Measurements from ENCODE around the gene CNGB1.

The CNGB1 gene

DNA sequence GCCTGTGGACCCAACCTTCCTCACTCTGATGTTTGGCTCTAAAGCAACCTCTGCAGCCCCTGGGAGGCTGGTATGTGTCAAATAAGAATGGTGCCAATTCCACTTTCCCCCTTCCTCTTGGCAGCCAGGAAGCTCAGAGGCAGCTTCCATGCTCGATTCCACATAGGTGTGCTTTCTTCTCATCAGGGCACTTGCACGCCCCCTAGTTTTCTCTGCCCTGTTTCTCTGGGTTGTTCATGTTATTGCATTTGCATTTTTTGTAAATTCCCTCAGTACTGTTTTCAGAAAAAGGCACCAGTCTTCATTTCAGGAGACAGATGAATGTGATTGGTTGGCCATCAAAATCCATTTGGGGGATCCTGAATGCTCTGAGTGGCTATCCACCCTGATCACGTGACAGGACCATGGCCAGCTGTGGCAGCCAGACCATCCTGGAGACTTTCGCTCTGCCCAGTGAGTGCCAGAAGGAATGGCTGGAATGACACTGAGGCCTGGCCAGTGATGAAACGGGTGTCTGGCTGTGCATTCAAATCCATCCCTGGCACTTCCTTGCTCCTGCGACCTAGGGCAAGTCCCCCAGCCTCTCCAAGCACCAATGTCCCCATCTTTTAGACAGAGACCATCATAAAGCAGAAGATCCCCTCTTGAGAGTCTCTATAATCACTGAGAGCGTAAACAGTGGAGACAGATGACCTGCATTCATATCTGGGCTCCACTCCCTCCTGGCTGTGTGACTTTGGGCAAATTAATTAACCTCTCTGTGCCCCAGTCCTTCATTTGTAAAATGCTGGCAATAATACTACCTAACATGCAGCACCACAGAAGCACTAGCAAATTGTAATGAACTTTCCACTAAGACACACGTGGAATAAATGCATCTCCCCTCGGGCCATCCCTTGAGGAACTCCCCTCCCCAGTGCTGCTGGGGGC, 56.4 kb downstream of the CNGB1 start:
- Histone ChIP-seq H3K9me3 (ENCODE audit: control extremely low read depth in 1 of 5, control insufficient read depth in 4 of 5, insufficient read depth in 2 of 5, low read depth in 1 of 5, low read length in 4 of 5) (no peaks in the 10 kb centered on the region), H3K36me3 (ENCODE audit: control insufficient read depth in 4 of 4, insufficient read depth in 4 of 4, low read length in 3 of 4) (no peaks in the 10 kb centered on the region), H3K4me3 (ENCODE audit: control insufficient read depth in 1 of 7, extremely low read depth in 1 of 7, insufficient read depth in 4 of 7, low read depth in 2 of 7, low read length in 6 of 7) (no peak overlapping the region), H3K27me3 (replicated peaks in 2 of 5; ENCODE audit: control insufficient read depth in 4 of 5, insufficient read depth in 5 of 5, low read length in 4 of 5) (no peaks in the 10 kb centered on the region), H3K4me1 (ENCODE audit: control extremely low read depth in 1 of 4, control insufficient read depth in 4 of 4, insufficient read depth in 4 of 4, low read length in 3 of 4) (no peaks in the 10 kb centered on the region), H3K27ac (ENCODE audit: insufficient read depth in 1 of 2, low read depth in 1 of 2, low read length in 2 of 2, poor library complexity in 1 of 2, severe bottlenecking in 2 of 2) (no peak overlapping the region)
- 94% methylated on average over 7 of the region's 9 CpGs for WGBS (ENCODE audit: insufficient coverage)
- POLR2A ChIA-PET, result no interaction called here
- CTCF ChIA-PET, result interaction anchor here (0.9 to 2.0 kb wide), 3 partner anchors 8 to 13 kb away, joined by 3 to 7 read pairs (median 3); no protein-coding TSS in a partner anchor
- no peak for DNase-seq

DNA sequence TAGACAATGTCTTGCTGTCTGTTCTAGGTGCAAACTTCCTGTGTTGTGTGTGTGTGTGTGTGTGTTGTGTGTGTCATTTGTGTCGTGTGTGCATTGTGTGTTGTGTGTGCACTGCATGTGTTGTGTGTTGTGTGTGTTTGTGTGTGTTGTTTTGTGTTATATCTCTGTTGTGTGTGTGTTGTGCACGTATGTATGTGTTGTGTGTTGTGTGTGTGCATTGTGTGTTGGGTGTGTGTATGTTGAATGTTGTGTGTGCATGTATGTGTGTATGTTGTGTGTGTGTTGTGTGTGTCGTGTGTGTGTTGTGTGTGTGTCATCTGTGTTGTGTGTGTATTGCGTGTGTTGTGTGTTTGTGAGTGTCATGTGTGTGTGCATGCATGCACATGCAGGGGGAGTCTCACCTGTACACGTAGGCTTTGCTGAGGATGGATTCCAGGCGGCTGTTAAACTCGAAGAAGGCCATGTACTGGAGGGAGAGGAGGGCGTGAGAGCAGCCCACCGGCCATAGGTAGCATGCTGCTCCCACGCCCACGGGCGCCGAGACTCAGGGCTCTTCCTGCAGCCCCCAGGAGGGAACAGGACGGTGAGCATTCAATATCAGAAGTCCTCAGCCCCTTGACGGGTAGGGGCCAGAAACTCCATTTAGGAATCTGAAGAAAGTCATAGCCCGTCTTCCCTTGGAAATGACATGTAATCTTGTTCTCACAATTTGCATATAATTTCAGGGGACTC, 58.2 kb downstream of the CNGB1 start:
- ChIA-PET CTCF (interaction anchor here (0.9 to 2.0 kb wide), 2 partner anchors 11 to 19 kb away, joined by 3 to 7 read pairs; no protein-coding TSS in a partner anchor), POLR2A (no interaction called here)
- no peak overlapping the region for H3K27ac ChIP-seq (ENCODE audit: insufficient read depth in 1 of 2, low read depth in 1 of 2, low read length in 2 of 2, poor library complexity in 1 of 2, severe bottlenecking in 2 of 2)
- DNase-seq, result peak in 1 of 3 donors; percentile 43
- WGBS (ENCODE audit: insufficient coverage), result 92% methylated on average over 15 of the region's 16 CpGs
- H3K4me3 ChIP-seq (ENCODE audit: control insufficient read depth in 1 of 7, extremely low read depth in 1 of 7, insufficient read depth in 4 of 7, low read depth in 2 of 7, low read length in 6 of 7), result no peak overlapping the region
- H3K9me3 ChIP-seq (ENCODE audit: control extremely low read depth in 1 of 5, control insufficient read depth in 4 of 5, insufficient read depth in 2 of 5, low read depth in 1 of 5, low read length in 4 of 5), result no peaks in the 10 kb centered on the region
- H3K36me3 ChIP-seq (ENCODE audit: control insufficient read depth in 4 of 4, insufficient read depth in 4 of 4, low read length in 3 of 4), result no peaks in the 10 kb centered on the region
- H3K4me1 ChIP-seq (ENCODE audit: control extremely low read depth in 1 of 4, control insufficient read depth in 4 of 4, insufficient read depth in 4 of 4, low read length in 3 of 4), result no peaks in the 10 kb centered on the region
- H3K27me3 ChIP-seq (replicated peaks in 2 of 5; ENCODE audit: control insufficient read depth in 4 of 5, insufficient read depth in 5 of 5, low read length in 4 of 5), result no peaks in the 10 kb centered on the region

DNA sequence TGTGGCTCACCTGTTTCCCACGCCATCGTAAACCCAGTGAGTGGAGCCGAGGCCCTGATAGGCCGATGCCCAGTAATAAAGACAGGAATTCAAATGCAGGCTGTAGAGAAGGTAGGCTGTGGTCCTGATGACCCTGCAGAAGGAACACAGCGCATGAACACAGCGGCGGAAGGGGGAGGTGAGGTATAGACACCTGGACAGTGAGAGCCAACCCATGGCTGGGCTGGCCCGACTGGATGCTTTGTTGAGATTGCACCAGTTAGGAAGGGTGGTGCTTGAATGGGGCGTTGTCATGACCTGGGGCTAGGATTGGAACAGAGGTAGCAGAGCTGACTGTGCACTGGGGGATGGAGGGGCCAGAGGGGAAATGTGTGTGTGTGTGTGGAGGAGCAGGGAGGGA, 59.2 kb downstream of the CNGB1 start:
- Histone ChIP-seq H3K36me3 (ENCODE audit: control insufficient read depth in 4 of 4, insufficient read depth in 4 of 4, low read length in 3 of 4) (no peaks in the 10 kb centered on the region), H3K4me3 (ENCODE audit: control insufficient read depth in 1 of 7, extremely low read depth in 1 of 7, insufficient read depth in 4 of 7, low read depth in 2 of 7, low read length in 6 of 7) (no peak overlapping the region), H3K27ac (ENCODE audit: insufficient read depth in 1 of 2, low read depth in 1 of 2, low read length in 2 of 2, poor library complexity in 1 of 2, severe bottlenecking in 2 of 2) (no peak overlapping the region), H3K4me1 (ENCODE audit: control extremely low read depth in 1 of 4, control insufficient read depth in 4 of 4, insufficient read depth in 4 of 4, low read length in 3 of 4) (no peaks in the 10 kb centered on the region), H3K27me3 (replicated peaks in 2 of 5; ENCODE audit: control insufficient read depth in 4 of 5, insufficient read depth in 5 of 5, low read length in 4 of 5) (peaks cover 0 to under 1% (median 0%) of the 10 kb centered on the region in 5 experiments), H3K9me3 (ENCODE audit: control extremely low read depth in 1 of 5, control insufficient read depth in 4 of 5, insufficient read depth in 2 of 5, low read depth in 1 of 5, low read length in 4 of 5) (no peaks in the 10 kb centered on the region)
- WGBS (ENCODE audit: insufficient coverage), result 98% methylated on average over 8 of the region's 9 CpGs
- ChIA-PET CTCF (interaction anchor here (1.4 kb wide), 1 partner anchor 11 kb away, joined by 3 read pairs; no protein-coding TSS in a partner anchor), POLR2A (no interaction called here)
- DNase-seq, result no peak

DNA sequence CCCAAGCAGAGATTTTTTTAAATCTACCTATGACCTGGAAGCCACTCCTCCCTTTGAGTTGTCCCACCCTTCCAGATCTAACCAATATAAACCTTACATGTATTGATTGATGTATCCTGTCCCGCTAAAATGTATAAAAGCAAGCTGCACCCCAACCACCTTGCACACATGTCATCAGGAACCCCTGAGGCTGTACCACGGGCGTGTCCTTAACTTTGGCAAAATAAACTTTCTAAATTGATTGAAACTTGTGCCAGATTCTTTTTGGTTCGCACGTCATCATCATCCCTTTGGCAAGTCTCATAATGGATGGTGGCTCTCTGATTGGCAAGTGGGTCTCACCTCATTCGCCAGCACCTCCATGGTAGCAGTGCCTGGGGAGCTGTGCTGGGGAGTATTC, 60.2 kb downstream of the CNGB1 start:
- ChIA-PET POLR2A (no interaction called here), CTCF (interaction anchor here (1.4 kb wide), 1 partner anchor 10 kb away, joined by 3 read pairs; no protein-coding TSS in a partner anchor)
- Histone ChIP-seq H3K27me3 (replicated peaks in 2 of 5; ENCODE audit: control insufficient read depth in 4 of 5, insufficient read depth in 5 of 5, low read length in 4 of 5) (peaks cover 0 to 2% (median 0%) of the 10 kb centered on the region in 5 experiments), H3K27ac (ENCODE audit: insufficient read depth in 1 of 2, low read depth in 1 of 2, low read length in 2 of 2, poor library complexity in 1 of 2, severe bottlenecking in 2 of 2) (no peak overlapping the region), H3K36me3 (ENCODE audit: control insufficient read depth in 4 of 4, insufficient read depth in 4 of 4, low read length in 3 of 4) (no peaks in the 10 kb centered on the region), H3K4me1 (ENCODE audit: control extremely low read depth in 1 of 4, control insufficient read depth in 4 of 4, insufficient read depth in 4 of 4, low read length in 3 of 4) (peaks cover 0 to 7% (median 2%) of the 10 kb centered on the region in 4 experiments), H3K9me3 (ENCODE audit: control extremely low read depth in 1 of 5, control insufficient read depth in 4 of 5, insufficient read depth in 2 of 5, low read depth in 1 of 5, low read length in 4 of 5) (no peaks in the 10 kb centered on the region), H3K4me3 (ENCODE audit: control insufficient read depth in 1 of 7, extremely low read depth in 1 of 7, insufficient read depth in 4 of 7, low read depth in 2 of 7, low read length in 6 of 7) (no peak overlapping the region)
- DNase-seq, result no peak
- 98% methylated on average over 6 of the region's 6 CpGs for WGBS (ENCODE audit: insufficient coverage)

DNA sequence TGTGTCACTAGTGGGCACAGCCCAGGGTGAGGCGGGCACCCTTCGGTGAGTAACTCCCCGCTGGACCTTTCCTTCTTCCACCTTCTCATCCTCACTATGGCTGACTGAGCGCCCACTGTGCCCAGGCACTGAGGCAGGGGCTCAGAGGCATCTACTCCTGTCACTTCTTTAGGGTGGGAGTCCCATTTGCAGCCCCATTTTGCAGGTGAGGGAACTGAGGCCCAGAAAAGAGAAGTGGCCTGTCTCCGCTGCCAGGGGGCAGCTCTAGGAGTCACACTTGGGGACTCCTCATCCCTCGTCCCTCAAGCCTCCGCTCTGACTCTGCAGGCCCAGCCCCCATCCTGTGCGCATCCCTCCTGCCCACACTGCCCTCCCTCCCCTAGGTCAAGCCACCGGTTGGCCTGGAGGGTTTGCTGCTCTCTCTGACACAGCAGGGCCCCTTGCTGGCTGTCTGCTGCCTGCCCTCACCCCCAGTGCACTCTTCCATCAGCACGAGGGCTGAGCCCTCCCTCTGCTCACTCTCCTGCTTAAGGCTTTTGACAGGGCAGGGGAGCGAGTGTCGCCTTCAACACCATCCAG, 62.4 kb downstream of the CNGB1 start:
- Histone ChIP-seq H3K4me1 (ENCODE audit: control extremely low read depth in 1 of 4, control insufficient read depth in 4 of 4, insufficient read depth in 4 of 4, low read length in 3 of 4) (peaks cover 0 to 7% (median 2%) of the 10 kb centered on the region in 4 experiments), H3K9me3 (ENCODE audit: control extremely low read depth in 1 of 5, control insufficient read depth in 4 of 5, insufficient read depth in 2 of 5, low read depth in 1 of 5, low read length in 4 of 5) (no peaks in the 10 kb centered on the region), H3K4me3 (ENCODE audit: control insufficient read depth in 1 of 7, extremely low read depth in 1 of 7, insufficient read depth in 4 of 7, low read depth in 2 of 7, low read length in 6 of 7) (no peak overlapping the region), H3K27me3 (replicated peaks in 2 of 5; ENCODE audit: control insufficient read depth in 4 of 5, insufficient read depth in 5 of 5, low read length in 4 of 5) (peaks cover 0 to 2% (median 0%) of the 10 kb centered on the region in 5 experiments), H3K27ac (ENCODE audit: insufficient read depth in 1 of 2, low read depth in 1 of 2, low read length in 2 of 2, poor library complexity in 1 of 2, severe bottlenecking in 2 of 2) (no peak overlapping the region), H3K36me3 (ENCODE audit: control insufficient read depth in 4 of 4, insufficient read depth in 4 of 4, low read length in 3 of 4) (no peaks in the 10 kb centered on the region)
- no peak for DNase-seq
- ChIA-PET CTCF (interaction anchor here (1.1 to 6.3 kb wide), 4 partner anchors 9 to 92 kb away, joined by 3 to 61 read pairs (median 14); partner anchors contain the start of genes CNGB1, USB1 and ZNF319), POLR2A (no interaction called here)
- WGBS (ENCODE audit: insufficient coverage), result 88% methylated on average over 11 of the region's 12 CpGs

DNA sequence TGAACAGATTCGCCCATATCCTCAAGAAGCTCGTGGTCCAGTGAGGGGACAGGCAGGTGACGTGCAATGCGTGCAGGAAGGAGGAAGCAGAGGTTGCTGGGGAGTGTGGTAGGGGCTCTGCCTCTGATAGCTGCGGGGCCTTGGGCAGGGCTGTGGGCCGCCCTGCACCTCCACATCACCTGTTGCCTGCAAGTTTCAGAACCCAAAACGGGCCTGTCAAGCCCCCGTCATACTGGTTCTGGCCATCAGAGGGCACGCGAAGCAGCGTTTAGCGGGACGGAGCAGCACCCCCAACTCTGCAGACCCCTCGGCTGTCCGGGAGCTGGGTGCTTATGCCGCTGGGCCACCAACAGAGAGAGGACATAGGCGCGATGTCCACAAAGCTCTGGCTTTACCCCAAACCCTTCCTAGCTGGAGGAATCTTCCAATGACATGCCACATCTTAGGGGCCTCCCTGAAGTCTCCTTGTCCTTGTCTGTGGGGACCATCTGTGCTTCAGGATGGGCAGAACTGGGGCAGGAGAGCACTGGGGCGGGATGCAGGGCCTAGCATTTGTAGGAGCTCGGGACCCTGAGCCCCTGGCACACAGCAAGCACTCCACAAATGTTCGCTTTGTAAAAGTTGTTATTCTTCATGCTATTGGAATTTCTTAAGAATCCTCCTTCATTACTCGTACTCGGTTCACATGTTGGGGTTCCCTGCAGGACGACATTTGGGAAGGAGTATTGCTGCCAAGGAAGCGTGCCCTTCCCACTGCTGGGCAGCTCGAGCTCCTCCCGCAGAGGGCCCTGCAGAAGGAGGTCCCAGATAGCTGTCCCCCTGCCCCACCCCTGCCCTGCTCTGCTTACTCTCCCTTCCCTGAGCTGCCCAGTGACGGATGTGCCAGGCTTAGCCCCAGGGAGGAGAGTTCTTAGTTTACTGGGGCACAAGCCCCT, 64.3 kb downstream of the CNGB1 start:
- POLR2A ChIA-PET, result no interaction called here
- peaks cover 0 to 7% (median 2%) of the 10 kb centered on the region in 4 experiments for H3K4me1 ChIP-seq (ENCODE audit: control extremely low read depth in 1 of 4, control insufficient read depth in 4 of 4, insufficient read depth in 4 of 4, low read length in 3 of 4)
- no peaks in the 10 kb centered on the region for H3K9me3 ChIP-seq (ENCODE audit: control extremely low read depth in 1 of 5, control insufficient read depth in 4 of 5, insufficient read depth in 2 of 5, low read depth in 1 of 5, low read length in 4 of 5)
- H3K27ac ChIP-seq (ENCODE audit: insufficient read depth in 1 of 2, low read depth in 1 of 2, low read length in 2 of 2, poor library complexity in 1 of 2, severe bottlenecking in 2 of 2), result no peak overlapping the region
- H3K36me3 ChIP-seq (ENCODE audit: control insufficient read depth in 4 of 4, insufficient read depth in 4 of 4, low read length in 3 of 4), result no peaks in the 10 kb centered on the region
- H3K27me3 ChIP-seq (replicated peaks in 2 of 5; ENCODE audit: control insufficient read depth in 4 of 5, insufficient read depth in 5 of 5, low read length in 4 of 5), result peaks cover 0 to 2% (median 0%) of the 10 kb centered on the region in 5 experiments
- peak overlapping the region in 1 of 7 experiments; percentile 36 for H3K4me3 ChIP-seq (ENCODE audit: control insufficient read depth in 1 of 7, extremely low read depth in 1 of 7, insufficient read depth in 4 of 7, low read depth in 2 of 7, low read length in 6 of 7)
- CTCF ChIA-PET, result interaction anchor here (0.6 to 6.3 kb wide), 26 partner anchors 8 to 1362 kb away, joined by 3 to 61 read pairs (median 4); partner anchors contain the start of genes USB1 and ZNF319
- DNase-seq, result peak in 2 of 3 donors; percentile 61 to 64
- 42% methylated on average over 23 of the region's 28 CpGs for WGBS (ENCODE audit: insufficient coverage)
